COLO668 (cell line): ENCODE data around the gene MIPEP.
"Not testable (repeated sequence)": the region's sequence is repeated elsewhere in the genome, so short reads cannot be mapped to it uniquely, and the experiment has no call there.

Experiments used
- DNase-seq: peaks from one replicate; lab custom pipeline; 2025; ENCODE audit not compliant: unreplicated experiment; lab: John Stamatoyannopoulos, UW

MIPEP gene

DNA sequence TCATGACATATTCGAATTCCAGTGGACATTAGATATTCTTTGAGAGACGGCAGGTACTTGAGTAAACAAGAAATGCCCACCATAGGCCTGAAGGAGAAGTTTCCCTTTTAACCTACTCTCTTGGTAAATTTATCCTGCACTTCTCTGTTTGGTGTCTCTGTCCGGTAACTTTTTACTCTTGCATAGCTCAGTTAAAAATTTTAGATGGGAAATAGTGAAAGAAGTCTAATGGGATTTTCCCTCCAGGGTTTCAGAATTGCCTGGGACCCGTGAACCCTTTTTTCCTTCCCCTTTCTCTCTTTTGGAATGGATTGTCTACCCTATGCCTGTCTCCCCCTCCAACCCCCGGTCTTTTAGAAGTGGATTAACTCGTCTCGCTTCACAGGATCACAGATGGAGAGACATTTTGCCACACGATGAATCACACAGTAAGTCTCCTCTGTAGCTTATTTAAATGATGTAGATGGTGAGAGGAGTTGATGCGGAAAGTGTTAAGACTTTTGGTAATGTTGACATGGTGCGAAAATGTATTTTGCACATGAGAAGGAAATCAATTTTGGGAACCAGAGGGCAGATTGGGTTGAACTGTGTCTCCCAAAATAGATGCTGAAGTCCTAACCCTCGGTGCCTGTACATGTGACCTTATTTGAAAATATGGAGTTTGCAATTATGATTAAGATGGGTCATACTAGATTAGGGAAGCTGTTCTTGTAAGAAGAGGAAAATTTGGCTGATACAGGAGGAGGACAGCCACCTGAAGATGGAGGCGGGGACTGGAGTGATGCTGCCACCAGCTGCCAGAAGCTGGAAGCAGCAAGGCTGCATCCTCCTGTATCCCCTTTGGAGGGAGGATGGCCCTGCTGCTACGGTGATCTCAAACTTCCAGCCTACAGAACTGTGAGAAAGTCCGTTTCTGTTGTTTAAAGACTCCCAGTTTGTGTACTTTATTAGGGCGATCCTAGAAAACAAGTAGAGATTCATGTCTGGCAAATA is 711 bp upstream of the MIPEP start:
- no peak for DNase-seq

DNA sequence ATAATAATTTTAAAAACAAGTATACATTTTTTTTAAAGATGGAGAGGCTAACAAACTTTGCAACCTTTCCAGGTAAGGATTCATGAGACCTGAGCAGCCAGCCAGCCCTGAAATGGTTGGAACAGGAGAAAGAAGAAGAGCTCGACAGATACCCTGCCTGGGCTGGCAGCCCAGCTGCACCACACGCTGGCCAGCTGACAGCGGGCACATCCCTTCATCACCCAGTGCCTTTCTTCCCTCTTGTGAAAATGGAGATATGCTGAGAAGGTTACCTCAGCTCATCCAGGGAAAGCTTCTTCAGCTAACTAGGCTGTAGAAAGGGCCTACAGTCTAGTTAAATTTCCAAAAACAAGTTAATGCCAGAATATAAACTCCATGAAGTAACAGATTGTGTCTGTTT is 4.8 kb downstream of the MIPEP start:
- not testable (repeated sequence) for DNase-seq

DNA sequence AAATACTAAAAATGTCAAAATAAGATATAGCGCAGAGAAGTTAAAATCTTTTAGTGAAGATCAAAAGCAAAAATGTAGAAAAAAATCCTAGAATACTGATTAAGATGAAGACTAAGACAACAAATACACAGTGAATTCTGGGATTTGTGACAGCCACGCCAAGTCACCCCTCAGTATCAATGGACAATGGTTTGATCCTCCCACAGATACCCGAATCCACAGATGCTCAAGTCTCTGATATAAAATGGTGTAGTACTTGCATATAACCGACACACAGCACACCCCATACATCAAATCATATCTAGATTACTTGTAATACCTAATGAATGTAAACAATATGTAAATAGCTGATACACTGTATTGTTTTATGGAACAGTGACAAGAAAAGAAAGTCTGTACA is 5.9 kb downstream of the MIPEP start:
- DNase-seq, result no peak

DNA sequence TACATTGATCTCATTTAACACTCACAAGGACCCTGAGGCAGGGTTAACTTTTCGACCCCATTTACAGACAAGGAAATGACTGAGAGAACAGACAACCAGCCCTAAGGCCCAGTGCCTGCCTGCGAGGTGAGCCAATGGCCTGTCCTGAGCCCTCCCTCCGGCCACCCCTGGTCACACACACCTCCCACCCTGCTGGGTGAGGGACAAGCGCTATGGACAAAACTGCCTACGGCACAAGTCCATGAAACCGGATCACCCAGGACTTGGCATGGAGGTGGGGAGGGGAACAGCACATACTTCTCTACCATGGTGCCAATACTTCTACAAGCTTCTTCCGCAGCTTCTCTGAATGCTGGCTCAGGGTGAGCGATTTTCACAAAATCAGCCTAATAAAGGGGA is 7.8 kb downstream of the MIPEP start:
- not testable (repeated sequence) for DNase-seq

DNA sequence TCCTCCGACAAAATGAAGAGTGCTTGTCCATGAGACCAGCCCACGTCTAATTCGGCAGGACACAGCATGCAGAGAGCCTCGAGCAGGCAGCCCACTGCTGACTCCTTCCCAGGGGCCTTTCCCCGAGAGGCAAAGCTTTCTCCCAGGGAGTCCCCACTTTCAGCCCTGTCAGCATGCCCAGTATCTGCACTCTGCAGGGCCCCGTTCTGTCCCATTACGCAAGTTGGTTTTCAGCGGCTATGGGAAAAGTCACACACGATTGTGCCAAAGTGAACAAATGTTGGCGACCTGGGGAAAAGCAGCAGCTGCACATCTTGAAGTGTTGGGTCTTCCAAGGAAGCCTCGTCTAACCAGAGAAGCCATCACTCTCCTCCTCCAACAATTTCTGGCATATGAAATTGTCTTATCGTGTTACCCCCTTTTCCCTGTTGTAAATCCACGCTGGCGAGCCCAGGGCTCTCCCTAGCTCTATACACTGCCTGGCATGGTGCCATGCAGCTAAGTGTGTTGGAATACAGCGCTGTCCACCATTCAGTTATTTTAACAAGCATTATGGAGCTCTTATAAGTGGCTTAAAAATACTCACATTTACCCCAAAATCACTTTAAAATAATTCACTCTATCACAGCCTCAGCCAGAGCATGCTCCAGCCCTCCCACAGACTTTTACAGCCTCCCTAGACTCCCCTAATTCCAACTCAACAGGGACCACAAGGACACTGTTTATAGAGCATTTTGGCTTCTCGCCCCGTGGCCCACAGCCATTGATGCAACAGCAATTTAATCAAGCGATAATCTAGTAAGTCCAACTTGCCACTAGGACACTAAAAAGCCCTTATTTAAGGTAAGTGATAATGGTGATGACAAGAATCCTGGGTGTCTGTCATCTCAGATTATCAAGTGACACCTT is 8.5 kb downstream of the MIPEP start:
- not testable (repeated sequence) for DNase-seq

DNA sequence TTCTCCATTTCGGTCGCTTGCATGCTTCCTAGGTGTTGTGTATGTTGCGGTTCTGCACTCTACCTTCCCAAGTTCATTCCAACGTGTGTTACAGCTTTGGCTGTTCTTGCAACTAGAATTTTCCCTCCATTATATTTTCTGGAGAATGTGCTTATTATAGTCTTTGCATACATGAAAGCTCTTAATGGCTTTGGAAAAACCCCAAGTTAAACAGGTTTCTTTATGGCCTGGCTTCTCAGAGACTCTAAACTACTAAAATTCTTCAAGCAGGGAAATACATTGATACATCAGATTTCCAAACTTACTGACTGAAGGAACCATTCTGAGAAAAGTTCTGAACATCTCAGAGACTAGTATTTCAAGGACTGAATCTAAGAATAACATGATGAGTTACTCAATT is 11.9 kb downstream of the MIPEP start:
- no peak for DNase-seq

DNA sequence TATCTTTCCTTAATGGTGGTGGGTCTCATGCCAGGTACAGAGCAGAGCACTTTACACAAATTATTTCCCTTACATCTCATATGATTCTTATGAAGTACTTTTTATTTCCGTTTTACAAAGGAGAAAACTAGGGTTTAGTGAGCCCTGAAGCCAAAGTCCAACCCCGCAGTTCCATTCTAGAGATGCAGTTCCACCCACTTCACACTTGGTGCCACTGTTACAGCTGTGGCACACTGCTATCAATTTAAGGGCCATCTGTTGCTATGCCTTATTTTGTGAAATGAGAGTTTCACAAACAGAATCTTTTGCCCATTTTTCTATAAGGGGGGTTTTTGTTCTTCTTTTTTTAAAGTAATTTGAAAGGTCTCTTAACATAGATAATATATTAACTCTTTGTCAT is 12.9 kb downstream of the MIPEP start:
- no peak for DNase-seq

DNA sequence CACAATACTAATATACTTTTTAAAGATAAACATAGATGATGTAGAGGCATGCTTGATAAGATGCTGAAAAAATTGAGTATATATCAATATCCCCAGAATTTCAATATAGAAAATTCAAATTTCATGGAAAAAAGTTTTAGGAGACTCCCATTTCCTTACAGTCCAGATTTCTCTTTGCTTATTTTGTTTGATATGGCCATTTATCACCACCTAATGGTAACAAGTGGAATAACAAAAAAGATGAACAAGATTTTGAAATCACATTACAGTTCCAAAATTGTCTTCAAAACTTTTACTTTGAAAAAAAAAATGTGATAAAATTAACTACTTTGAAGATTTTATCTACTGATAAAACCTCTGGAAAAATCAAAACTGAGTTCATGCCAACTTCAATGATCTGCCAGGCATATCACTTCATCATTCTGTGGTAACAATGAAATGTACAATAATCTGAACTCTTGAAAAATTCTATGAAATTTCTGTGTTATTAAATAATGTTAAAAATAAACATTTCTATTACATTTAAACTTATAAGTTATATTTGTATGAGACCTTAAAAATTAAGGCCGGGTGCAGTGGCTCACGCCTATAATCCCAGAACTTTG is 17.5 kb downstream of the MIPEP start:
- DNase-seq, result no peak

DNA sequence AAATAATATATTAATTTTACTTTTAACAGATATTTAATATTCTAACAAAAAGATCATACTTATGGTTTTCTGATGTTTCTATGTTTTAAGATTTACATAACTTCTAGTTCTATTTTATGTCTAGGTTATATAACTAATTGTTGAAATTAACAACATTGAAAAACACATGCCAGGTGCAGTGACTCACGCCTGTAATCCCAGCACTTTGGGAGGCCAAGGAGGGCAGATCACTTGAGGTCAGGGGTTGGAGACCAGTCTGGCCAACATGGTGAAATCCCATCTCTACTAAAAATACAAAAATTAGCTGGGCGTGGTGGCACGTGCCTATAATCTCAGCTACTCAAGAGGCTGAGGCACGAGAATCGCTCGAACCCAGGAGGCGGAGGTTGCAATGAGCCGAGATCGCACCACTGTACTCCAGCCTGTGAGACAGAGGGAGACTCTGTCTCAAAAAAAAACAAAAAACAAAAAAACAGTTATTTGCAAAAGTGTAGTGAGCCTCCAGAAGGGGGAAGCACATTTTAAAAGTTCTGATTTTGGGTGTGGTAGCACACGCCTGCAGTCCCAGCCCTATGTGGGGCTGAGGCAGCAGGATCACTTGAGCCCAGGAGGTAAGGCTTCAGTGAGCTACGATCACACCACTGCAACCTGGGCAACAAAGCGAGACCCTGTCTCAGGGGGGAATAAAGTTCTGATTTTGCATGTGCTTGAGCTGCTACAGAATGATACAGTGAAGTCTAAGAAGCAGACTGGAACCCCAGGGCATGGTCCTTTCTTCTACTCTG is 18.7 kb downstream of the MIPEP start:
- DNase-seq, result no peak

DNA sequence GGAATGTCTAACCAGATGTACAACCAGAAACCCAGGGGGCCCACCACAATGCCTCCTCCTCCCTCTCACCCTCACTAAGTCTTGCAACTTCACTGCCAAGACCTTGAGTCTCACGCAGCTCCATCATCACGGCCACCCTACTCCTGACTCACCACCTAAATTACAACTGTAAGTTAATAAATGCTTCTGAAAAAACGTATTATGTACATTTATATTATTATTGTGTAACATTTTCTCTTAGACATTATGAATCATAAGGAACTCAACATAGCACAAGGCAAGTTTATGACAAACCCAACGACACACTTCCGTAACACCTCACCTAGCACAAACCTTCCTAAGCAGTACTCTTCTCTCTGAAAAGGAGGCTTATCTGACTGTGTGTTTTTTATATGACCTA is 20.7 kb downstream of the MIPEP start:
- no peak for DNase-seq

DNA sequence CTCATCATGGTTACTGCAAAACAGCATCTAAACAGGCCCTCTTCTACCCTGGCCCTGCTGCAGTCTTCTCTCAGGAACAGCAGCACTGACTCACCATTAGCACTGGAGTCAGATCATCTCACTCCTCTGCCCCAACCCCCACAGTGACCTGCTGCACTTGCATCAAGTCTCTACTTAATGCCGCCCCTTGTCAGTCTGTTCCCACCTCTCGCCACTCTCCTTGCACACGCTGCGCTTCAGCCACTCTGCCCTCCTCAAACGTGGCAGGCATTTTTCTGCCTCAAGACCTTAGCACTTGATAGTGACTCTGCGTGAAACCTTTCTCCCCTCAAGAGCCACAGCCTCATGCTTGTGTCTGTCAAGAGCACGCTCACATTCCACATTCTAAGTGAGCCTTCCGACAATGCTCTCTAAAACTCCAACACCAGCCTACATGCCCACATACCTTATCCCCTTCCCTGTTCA is 22.1 kb downstream of the MIPEP start:
- DNase-seq, result no peak

DNA sequence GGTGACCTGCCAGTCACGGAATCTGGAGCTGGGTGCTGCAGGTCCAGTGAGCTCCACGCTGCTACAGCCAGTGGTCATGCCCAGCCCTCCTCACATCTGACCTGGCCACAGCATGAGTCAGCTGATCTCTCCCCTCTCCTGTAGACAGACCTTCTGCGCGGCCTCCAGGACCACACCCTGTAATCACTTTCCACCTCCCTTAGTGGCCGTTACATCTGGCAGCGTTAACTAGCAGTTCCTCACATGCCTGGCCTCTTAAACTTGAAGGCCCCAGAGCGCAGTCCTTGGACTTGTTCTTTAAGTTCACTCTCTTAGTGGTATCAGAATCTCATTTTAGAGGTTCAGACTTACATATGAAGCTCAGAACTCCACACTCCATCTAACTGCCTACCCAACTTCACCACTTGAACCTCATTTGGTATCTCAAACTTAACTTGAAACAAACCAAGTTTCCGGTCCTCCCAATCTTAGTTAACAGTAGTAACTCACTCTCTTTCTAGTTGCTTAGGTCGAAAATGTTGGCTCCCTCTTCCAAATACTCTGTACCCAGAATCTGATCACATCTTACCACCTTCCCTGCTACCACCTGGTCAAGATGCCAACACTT is 22.7 kb downstream of the MIPEP start:
- no peak for DNase-seq

DNA sequence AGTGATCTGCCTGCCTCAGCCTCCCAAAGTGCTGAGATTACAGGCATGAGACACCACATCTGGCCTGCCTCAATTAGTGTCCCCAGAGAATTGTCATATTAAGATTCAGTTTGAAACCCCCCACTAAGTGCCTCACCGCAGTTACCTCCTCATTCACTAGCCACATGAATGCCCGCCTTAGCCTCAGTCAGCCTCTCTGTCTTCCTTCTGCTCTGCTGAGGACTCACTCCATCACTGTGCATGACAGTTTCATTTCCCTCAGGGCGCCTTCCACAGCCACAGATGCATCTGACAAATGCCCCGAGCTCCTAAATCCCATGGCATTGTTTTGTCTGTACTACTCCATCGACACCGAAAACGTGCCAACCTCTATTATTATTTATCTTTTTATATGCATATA is 23.3 kb downstream of the MIPEP start:
- DNase-seq, result no peak

DNA sequence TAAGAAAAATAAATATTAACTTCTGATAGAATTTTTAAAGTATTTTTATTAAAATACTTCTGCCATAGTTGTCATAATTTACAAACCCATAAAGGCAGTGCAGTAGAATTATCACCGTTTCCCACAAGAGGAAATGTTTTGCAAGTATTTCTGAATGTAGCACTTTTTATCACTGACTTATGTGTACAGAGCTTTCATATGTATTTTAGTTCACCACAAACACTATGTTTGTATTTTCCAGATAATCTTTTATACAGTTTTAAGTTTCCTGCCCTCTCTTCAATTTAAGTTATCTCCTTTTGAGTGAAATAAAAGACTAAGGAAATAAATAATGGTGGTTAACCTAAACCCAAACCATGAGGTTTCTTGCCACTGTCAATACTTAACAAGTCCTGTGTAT is 24.2 kb downstream of the MIPEP start:
- DNase-seq, result no peak

DNA sequence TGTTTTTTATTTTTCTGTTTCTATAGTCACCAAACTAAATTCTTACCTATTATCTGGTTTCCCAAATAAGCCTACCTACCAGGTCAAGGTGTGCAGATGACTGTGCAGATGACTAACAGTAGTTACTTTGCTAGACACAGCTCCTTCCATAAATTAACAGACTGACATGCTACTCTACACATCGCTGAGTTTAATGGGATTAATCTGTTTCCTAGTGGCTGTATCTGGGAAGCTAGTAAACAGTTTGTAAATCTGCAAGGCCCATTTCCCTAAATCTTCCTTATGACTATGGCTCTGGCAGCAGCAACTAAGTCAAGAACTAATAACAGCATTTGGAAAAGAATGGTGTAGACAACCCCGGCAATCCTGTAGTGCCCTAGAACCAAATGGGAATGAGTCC is 27.9 kb downstream of the MIPEP start:
- DNase-seq, result no peak

DNA sequence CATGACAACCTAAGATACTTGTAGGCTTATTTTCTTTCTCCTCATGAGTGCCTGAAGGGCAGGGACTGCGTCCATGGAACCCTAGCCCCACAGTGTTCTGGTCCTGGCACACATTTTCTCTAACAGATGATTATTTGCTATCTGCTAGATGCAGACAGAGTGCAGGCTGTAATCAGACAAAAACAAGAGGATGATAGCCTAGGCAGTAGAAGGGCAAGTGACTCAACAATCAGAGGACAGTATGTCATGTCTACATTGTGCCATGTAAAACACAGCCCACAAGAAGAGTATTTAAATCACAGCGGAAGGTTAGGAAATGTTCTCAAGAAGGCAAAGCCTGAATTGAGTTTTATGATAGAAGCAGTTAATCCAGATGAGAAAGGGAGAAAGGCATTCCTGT is 29.3 kb downstream of the MIPEP start:
- no peak for DNase-seq

DNA sequence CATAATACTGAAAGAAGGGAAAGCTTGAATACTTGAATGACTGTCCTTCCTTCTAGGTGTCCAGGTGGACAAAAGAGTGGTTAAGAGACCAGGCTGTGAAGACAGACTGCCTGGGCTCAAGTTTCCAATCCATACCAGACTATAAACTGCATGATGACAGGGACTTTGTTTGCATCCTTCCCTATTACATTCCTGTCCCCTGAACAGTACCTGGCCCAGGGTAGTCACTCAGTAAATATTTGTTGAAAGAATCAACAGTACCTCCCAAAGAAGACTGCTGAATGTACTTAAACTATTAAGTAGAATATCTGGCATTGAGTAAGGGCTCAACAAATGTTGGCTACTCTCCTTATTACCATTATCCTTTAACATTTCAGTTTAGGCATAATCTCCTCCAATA is 29.7 kb downstream of the MIPEP start:
- DNase-seq, result no peak

DNA sequence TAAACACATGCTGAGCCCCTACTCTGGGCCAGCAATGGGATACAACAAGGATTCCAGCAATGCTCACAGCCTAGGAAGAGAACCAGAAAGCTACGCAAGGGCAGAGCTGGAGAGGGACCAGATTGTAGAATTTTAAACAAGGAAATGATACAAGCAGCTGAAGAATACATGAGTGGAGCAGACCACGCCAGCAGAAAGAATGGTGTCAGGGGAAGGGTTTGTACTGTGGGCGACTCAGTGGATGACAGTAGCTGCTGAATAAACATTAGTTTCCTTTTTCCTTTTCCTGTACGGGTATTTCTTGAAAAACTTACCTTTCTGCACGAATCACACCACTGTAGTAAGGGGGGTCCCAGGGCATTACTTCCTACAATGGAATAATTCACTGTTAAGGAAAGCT is 30.7 kb downstream of the MIPEP start:
- DNase-seq, result no peak

DNA sequence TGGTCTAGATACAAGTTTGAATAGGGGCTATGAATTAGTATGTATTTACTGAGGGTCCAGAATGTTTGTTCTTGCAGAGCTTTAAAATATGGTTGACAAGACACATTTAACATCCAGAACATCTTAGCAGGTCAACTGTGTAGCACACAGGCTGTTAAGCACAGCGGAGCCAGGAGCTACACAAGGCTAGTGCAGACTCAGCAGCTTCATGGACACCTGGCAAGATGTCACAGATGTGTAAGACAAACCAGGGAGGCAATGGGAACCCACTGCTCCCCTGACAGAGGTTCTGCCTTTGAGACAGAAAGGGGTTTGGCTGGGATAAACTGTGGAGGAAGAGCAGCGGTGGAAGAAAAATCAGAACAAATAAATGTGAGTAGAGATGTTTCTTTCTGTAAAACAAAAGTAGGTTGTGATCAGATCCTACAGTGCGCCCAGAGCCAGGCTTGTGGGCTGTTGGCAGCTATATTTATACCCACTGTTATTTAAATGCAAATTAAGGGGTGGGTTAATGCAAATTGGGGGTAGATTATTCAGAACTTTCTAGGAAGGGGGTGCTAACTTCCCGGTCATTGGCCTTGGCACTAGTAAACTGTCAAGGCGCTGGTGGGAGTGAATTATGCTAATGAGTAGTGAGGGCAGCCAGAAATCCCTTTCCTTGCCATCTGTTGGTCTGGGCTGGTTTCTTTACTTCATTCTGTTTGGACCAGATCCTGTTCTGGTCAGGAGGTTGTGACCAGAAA is 33.0 kb downstream of the MIPEP start:
- DNase-seq, result no peak
